Smooth muscle cell (in vitro differentiated cells): Measurements from ENCODE around the gene DHX58. TPM values are rescaled to one million over a fixed set of nuclear protein-coding genes. Genes with fewer than 3 reads are reported as not detected.

Source experiments
- DNase-seq: peaks from one replicate; lab custom pipeline; 2025; ENCODE audit not compliant: unreplicated experiment; lab: John Stamatoyannopoulos, UW
- H2AFZ ChIP-seq: fragments of 200-600 bp; sonication (generic); 2 replicates; pipeline ENCODE4 v1.6.0; 2016; ENCODE audit warnings: antibody characterized with exemption, low read depth, mild to moderate bottlenecking
- H3F3A ChIP-seq: fragments of 200-600 bp; sonication (generic); 2 replicates; pipeline ENCODE4 v1.6.0; 2017; ENCODE audit warnings: antibody characterized with exemption, low read depth
- H3K27ac ChIP-seq: fragments of 200-600 bp; sonication (generic); 2 replicates; pipeline ENCODE4 v1.5.1; 2016; ENCODE audit warnings: low read depth, mild to moderate bottlenecking
- H3K27me3 ChIP-seq: fragments of 200-600 bp; sonication (generic); 2 replicates; pipeline ENCODE4 v1.6.1; 2016; ENCODE audit warnings: low read depth, mild to moderate bottlenecking
- H3K36me3 ChIP-seq: fragments of 200-600 bp; sonication (generic); 2 replicates; pipeline ENCODE4 v1.5.1; 2016; ENCODE audit warnings: low read depth
- H3K4me1 ChIP-seq: fragments of 200-600 bp; sonication (generic); 2 replicates; pipeline ENCODE4 v1.5.1; 2016; ENCODE audit warnings: low read depth
- H3K4me2 ChIP-seq: fragments of 200-600 bp; sonication (generic); 2 replicates; pipeline ENCODE4 v1.6.0; 2016; ENCODE audit warnings: mild to moderate bottlenecking
- H3K4me3 ChIP-seq: fragments of 200-600 bp; sonication (generic); 2 replicates; pipeline ENCODE4 v1.5.1; 2016; ENCODE audit warnings: mild to moderate bottlenecking
- H3K79me2 ChIP-seq: fragments of 200-600 bp; sonication (generic); 2 replicates; pipeline ENCODE4 v1.6.0; 2016; ENCODE audit warnings: low read depth, mild to moderate bottlenecking
- H3K9ac ChIP-seq: fragments of 200-600 bp; sonication (generic); 2 replicates; pipeline ENCODE4 v1.6.0; 2016; ENCODE audit warnings: low read depth
- H3K9me3 ChIP-seq: fragments of 200-600 bp; sonication (generic); replicated peaks from 2 replicates; pipeline ENCODE4 v1.5.1; 2016; ENCODE audit warnings: low read depth
- H4K20me1 ChIP-seq: fragments of 200-600 bp; sonication (generic); 2 replicates; pipeline ENCODE4 v1.6.0; 2016; ENCODE audit warnings: low read depth
- WGBS: methylation state at CpG from one replicate; pipeline ENCODE4 v1.1.7; 2016; ENCODE audit warnings: low lambda C conversion rate; 5-methylcytosine and 5-hydroxymethylcytosine counted together
- polyA plus RNA-seq: library from polyadenylated mRNA; unstranded; fragments of >200 nt; fragmentation: Nextera tagmentation; extraction: Ambion mirVana; gene quantifications from 2 replicates; pipeline ENCODE4 v1.2.1, GENCODE V29; 2016
- total RNA-seq: library from RNA; depleted of rRNA; stranded (reverse); fragments of >200 nt; gene quantifications from 2 replicates; pipeline ENCODE4 v1.2.3, GENCODE V29; 2014
- TF ChIP-seq, protein P1 (sequence below): fragments of 200-600 bp; sonication (generic); IDR thresholded peaks from 2 replicates; pipeline ENCODE4 v1.5.1; 2017; ENCODE audit warnings: borderline replicate concordance, mild to moderate bottlenecking, antibody characterized with exemption; ENCODE audit not compliant: insufficient read depth, poor library complexity, severe bottlenecking

The DHX58 gene
- total and polyA plus RNA-seq, 2 experiments from 2014 or later = 1.0 TPM; not detected in 1

GRCh38 chr17:42078396-42079043 is 34.0 kb downstream of the DHX58 start:
- Histone ChIP-seq H3K36me3 (no peaks in the 10 kb centered on the region), H3K27me3 (peaks cover 5% of the 10 kb centered on the region), H3K4me3 (no peak overlapping the region), H3K9me3 (no peaks in the 10 kb centered on the region), H3K4me2 (no peak overlapping the region), H3F3A (no peaks in the 10 kb centered on the region), H3K79me2 (no peaks in the 10 kb centered on the region), H3K4me1 (no peaks in the 10 kb centered on the region), H2AFZ (no peak overlapping the region), H4K20me1 (no peaks in the 10 kb centered on the region), H3K9ac (no peak overlapping the region), H3K27ac (no peak overlapping the region)
- WGBS = 77% methylated on average over 8 of the region's 8 CpGs
- TF ChIP-seq, protein P1, sequence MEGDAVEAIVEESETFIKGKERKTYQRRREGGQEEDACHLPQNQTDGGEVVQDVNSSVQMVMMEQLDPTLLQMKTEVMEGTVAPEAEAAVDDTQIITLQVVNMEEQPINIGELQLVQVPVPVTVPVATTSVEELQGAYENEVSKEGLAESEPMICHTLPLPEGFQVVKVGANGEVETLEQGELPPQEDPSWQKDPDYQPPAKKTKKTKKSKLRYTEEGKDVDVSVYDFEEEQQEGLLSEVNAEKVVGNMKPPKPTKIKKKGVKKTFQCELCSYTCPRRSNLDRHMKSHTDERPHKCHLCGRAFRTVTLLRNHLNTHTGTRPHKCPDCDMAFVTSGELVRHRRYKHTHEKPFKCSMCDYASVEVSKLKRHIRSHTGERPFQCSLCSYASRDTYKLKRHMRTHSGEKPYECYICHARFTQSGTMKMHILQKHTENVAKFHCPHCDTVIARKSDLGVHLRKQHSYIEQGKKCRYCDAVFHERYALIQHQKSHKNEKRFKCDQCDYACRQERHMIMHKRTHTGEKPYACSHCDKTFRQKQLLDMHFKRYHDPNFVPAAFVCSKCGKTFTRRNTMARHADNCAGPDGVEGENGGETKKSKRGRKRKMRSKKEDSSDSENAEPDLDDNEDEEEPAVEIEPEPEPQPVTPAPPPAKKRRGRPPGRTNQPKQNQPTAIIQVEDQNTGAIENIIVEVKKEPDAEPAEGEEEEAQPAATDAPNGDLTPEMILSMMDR = no peak
- no peak for DNase-seq

DNA sequence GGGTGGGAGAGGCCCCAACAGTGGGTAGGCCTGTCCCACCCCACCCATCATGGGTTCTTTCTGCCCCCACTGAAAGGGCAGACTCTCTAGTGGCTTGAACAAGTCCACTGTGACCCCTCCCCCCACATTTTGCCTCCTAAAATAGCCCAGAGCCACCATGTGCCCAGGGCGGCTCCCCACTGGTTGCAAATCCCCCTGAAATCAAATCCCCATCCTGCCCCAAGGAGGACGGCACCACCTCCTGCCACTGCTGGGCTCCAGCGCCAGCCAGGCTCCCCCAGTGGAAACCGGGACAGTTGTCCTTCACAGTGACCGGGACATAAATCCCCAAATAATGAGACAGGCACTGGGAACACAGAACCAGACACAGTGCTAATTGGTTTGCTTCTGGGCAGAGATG is 34.8 kb downstream of the DHX58 start:
- TF ChIP-seq, protein P1 = no peak
- Histone ChIP-seq H3K4me3 (no peak overlapping the region), H4K20me1 (no peaks in the 10 kb centered on the region), H3K27me3 (peaks cover 13% of the 10 kb centered on the region), H3K27ac (no peak overlapping the region), H3K4me1 (no peaks in the 10 kb centered on the region), H3K9me3 (no peaks in the 10 kb centered on the region), H3K36me3 (no peaks in the 10 kb centered on the region), H3K9ac (no peak overlapping the region), H2AFZ (no peak overlapping the region), H3K79me2 (no peaks in the 10 kb centered on the region), H3K4me2 (no peak overlapping the region), H3F3A (no peaks in the 10 kb centered on the region)
- no peak for DNase-seq
- whole genome bisulfite sequencing = 90% methylated on average over 5 of the region's 5 CpGs

DNA sequence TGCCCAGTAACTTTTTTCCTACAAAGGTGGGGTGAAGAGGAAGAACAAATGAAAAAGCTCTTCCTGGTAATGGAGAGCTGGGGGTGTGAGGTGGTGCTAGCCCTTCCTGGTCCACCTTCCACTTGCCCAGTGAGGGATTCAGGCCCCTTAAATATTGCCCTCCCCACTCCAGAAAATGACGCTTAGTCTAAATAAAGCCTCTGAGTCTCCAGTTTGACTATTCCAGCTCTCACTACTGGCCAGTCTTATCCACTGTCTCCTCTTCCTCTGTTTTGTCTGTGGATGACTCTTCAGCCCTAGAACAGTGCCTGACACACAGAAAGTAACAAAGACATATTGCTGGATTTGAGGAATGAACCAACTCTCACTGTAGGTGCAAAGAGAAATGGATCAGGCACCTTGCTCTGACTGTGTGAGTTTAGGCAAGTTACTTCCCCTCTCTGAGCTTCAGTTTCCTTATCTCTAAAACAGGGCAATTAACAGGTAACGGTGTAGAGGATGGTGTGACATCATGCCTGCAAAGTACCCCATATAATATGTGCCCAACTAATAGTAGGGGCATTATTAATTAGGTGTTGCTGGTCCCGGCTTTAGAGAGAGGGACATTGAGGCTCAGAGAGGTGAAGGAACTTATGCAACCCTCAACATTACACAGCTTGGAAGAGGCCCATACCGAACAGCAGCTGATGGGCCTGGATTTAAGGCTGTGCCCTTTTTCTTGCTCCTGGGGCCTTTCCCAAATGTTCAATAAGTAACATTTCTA is 35.5 kb downstream of the DHX58 start:
- H3K27ac ChIP-seq = no peak overlapping the region
- no peak overlapping the region for H2AFZ ChIP-seq
- TF ChIP-seq, protein P1 = no peak
- H3K4me3 ChIP-seq = no peak overlapping the region
- H3K36me3 ChIP-seq = no peaks in the 10 kb centered on the region
- no peak for DNase-seq
- WGBS = 83% methylated on average over 4 of the region's 4 CpGs
- no peak overlapping the region for H3K9ac ChIP-seq
- peaks cover 21% of the 10 kb centered on the region for H3K27me3 ChIP-seq
- no peaks in the 10 kb centered on the region for H3K4me1 ChIP-seq
- no peaks in the 10 kb centered on the region for H4K20me1 ChIP-seq
- H3F3A ChIP-seq = no peaks in the 10 kb centered on the region
- H3K9me3 ChIP-seq = no peaks in the 10 kb centered on the region
- no peak overlapping the region for H3K4me2 ChIP-seq
- no peaks in the 10 kb centered on the region for H3K79me2 ChIP-seq

GRCh38 chr17:42075789-42076188 is 36.7 kb downstream of the DHX58 start:
- Histone ChIP-seq H3K9ac (no peak overlapping the region), H3K4me3 (no peak overlapping the region), H3K79me2 (no peaks in the 10 kb centered on the region), H3F3A (no peaks in the 10 kb centered on the region), H3K27ac (no peak overlapping the region), H3K4me1 (no peaks in the 10 kb centered on the region), H3K9me3 (no peaks in the 10 kb centered on the region), H3K4me2 (no peak overlapping the region), H4K20me1 (no peaks in the 10 kb centered on the region), H2AFZ (no peak overlapping the region), H3K36me3 (no peaks in the 10 kb centered on the region), H3K27me3 (peaks cover 33% of the 10 kb centered on the region)
- DNase-seq = no peak
- TF ChIP-seq, protein P1 = no peak
- WGBS = 86% methylated on average over 6 of the region's 6 CpGs
